ENCODE data around the gene UBE2N.
A peak's percentile ranks its signal among the peaks of the same experiment; 100 is the strongest.

Gene UBE2N

GRCh38 chr12:93468008-93468371, 26.2 kb upstream of the UBE2N start:
- Histone ChIP-seq H4K20me1 (ENCODE audit: insufficient read depth, low read length, poor library complexity, severe bottlenecking) (peaks cover 43% of the 10 kb centered on the region), H3F3A (ENCODE audit: low read depth) (no peaks in the 10 kb centered on the region), H2AFZ (ENCODE audit: low read length) (peak overlapping the region; percentile 93), H3K79me2 (ENCODE audit: insufficient read depth, low read length) (peaks cover 54% of the 10 kb centered on the region), H3K9ac (ENCODE audit: low read depth, low read length, poor library complexity, severe bottlenecking) (peak overlapping the region; percentile 94), H3K36me3 (ENCODE audit: insufficient read depth, low read length) (no peaks in the 10 kb centered on the region), H3K9me3 (ENCODE audit: insufficient read depth, low read depth, low read length) (no peaks in the 10 kb centered on the region), H3K4me3 (ENCODE audit: low read length, poor library complexity, severe bottlenecking) (peak overlapping the region; percentile 98), H3K4me1 (ENCODE audit: insufficient read depth, low read length, poor library complexity, severe bottlenecking) (peaks cover 42% of the 10 kb centered on the region), H3K9me2 (replicated peaks; ENCODE audit: low read depth, low read length) (no peaks in the 10 kb centered on the region), H3K27me3 (ENCODE audit: insufficient read depth, low read length, poor library complexity, severe bottlenecking) (no peaks in the 10 kb centered on the region), H3K4me2 (ENCODE audit: low read depth, low read length, poor library complexity, severe bottlenecking) (peak overlapping the region; percentile 95)
- TF ChIP-seq CTCF (conservative IDR thresholded peaks at IDR 0.05; ENCODE audit: low read length): no peak
- TF ChIP-seq EZH2phosphoT487 (IDR thresholded peaks at IDR 0.05; ENCODE audit: borderline replicate concordance): no peak

GRCh38 chr12:93467351-93468007, 25.7 kb upstream of the UBE2N start, which contains the start of gene MRPL42:
Gene MRPL42, plus strand, starts transcription at chr12:93467514. Its CDS starts 1,772 bp downstream, at chr12:93469286.
- Histone ChIP-seq H3K9me3 (ENCODE audit: insufficient read depth, low read depth, low read length) (no peaks in the 10 kb centered on the region), H4K20me1 (ENCODE audit: insufficient read depth, low read length, poor library complexity, severe bottlenecking) (peaks cover 39% of the 10 kb centered on the region), H3K4me3 (ENCODE audit: low read length, poor library complexity, severe bottlenecking) (peak within 1 kb of the TSS; percentile 98), H3K9ac (ENCODE audit: low read depth, low read length, poor library complexity, severe bottlenecking) (peak within 1 kb of the TSS; percentile 94), H3K79me2 (ENCODE audit: insufficient read depth, low read length) (peaks cover 50% of the 10 kb centered on the region), H3F3A (ENCODE audit: low read depth) (no peaks in the 10 kb centered on the region), H3K9me2 (replicated peaks; ENCODE audit: low read depth, low read length) (no peaks in the 10 kb centered on the region), H3K27me3 (ENCODE audit: insufficient read depth, low read length, poor library complexity, severe bottlenecking) (no peaks in the 10 kb centered on the region), H2AFZ (ENCODE audit: low read length) (peak within 1 kb of the TSS; percentile 93), H3K4me1 (ENCODE audit: insufficient read depth, low read length, poor library complexity, severe bottlenecking) (peaks cover 40% of the 10 kb centered on the region), H3K36me3 (ENCODE audit: insufficient read depth, low read length) (no peaks in the 10 kb centered on the region), H3K4me2 (ENCODE audit: low read depth, low read length, poor library complexity, severe bottlenecking) (peak within 1 kb of the TSS; percentile 95)
- TF ChIP-seq EZH2phosphoT487 (IDR thresholded peaks at IDR 0.05; ENCODE audit: borderline replicate concordance) (no peak), CTCF (conservative IDR thresholded peaks at IDR 0.05; ENCODE audit: low read length) (peak; percentile 83)

- H4K20me1 ChIP-seq (ENCODE audit: insufficient read depth, low read length, poor library complexity, severe bottlenecking): peaks cover 37% of the 10 kb centered on the region
- no peaks in the 10 kb centered on the region for H3K36me3 ChIP-seq (ENCODE audit: insufficient read depth, low read length)
- H3K27me3 ChIP-seq (ENCODE audit: insufficient read depth, low read length, poor library complexity, severe bottlenecking): no peaks in the 10 kb centered on the region
- H3K4me2 ChIP-seq (ENCODE audit: low read depth, low read length, poor library complexity, severe bottlenecking): no peak overlapping the region
- peak overlapping the region; percentile 98 for H3K4me3 ChIP-seq (ENCODE audit: low read length, poor library complexity, severe bottlenecking)
- H3K9me3 ChIP-seq (ENCODE audit: insufficient read depth, low read depth, low read length): no peaks in the 10 kb centered on the region
- peaks cover 34% of the 10 kb centered on the region for H3K4me1 ChIP-seq (ENCODE audit: insufficient read depth, low read length, poor library complexity, severe bottlenecking)
- H3K9me2 ChIP-seq (replicated peaks; ENCODE audit: low read depth, low read length): no peaks in the 10 kb centered on the region
- peak overlapping the region; percentile 93 for H2AFZ ChIP-seq (ENCODE audit: low read length)
- no peak for TF ChIP-seq EZH2phosphoT487 (IDR thresholded peaks at IDR 0.05; ENCODE audit: borderline replicate concordance)
- no peak for TF ChIP-seq CTCF (conservative IDR thresholded peaks at IDR 0.05; ENCODE audit: low read length)
- H3K79me2 ChIP-seq (ENCODE audit: insufficient read depth, low read length): peaks cover 43% of the 10 kb centered on the region
- H3F3A ChIP-seq (ENCODE audit: low read depth): no peaks in the 10 kb centered on the region
- no peak overlapping the region for H3K9ac ChIP-seq (ENCODE audit: low read depth, low read length, poor library complexity, severe bottlenecking)
These were observed 25.0 kb upstream of the UBE2N start for GRCh38 chr12:93466625-93467350.

Data from Loucy (cell line).